ENCODE results near the gene CHD1.

- no peak for TF ChIP-seq CTCF (IDR thresholded peaks at IDR 0.05)
- no peak for TF ChIP-seq MAX (CRISPR knock-in tag; IDR thresholded peaks at IDR 0.05)
- TF ChIP-seq AFF4 (CRISPR knock-in tag; IDR thresholded peaks at IDR 0.05; ENCODE audit: borderline replicate concordance) = no peak
- no peak for TF ChIP-seq TEAD4 (CRISPR knock-in tag; IDR thresholded peaks at IDR 0.05)
- TF ChIP-seq ATF3 (CRISPR knock-in tag; conservative IDR thresholded peaks at IDR 0.05) = no peak
- TF ChIP-seq CREB1 (CRISPR knock-in tag; IDR thresholded peaks at IDR 0.05) = no peak
- no peak for TF ChIP-seq USF2 (CRISPR knock-in tag; IDR thresholded peaks at IDR 0.05)
- TF ChIP-seq IRF2 (CRISPR knock-in tag; IDR thresholded peaks at IDR 0.05; ENCODE audit: borderline replicate concordance, low read depth) = no peak
- no peak for TF ChIP-seq ZNF121 (CRISPR knock-in tag; IDR thresholded peaks at IDR 0.05)
- TF ChIP-seq FOXP4 (CRISPR knock-in tag; IDR thresholded peaks at IDR 0.05) = no peak
- TF ChIP-seq SP1 (CRISPR knock-in tag; conservative IDR thresholded peaks at IDR 0.05) = no peak
- no peak for TF ChIP-seq NR2C2 (CRISPR knock-in tag; IDR thresholded peaks at IDR 0.05)
Observed at GRCh38 chr5:98978528-98978927, 49.7 kb upstream of the CHD1 start.

Measured in WTC11 (cell line).